K562 (cell line): Measurements from ENCODE around the gene COQ8B. TPM values are rescaled to one million over a fixed set of nuclear protein-coding genes. Genes with fewer than 3 reads are reported as not detected.
A peak's percentile ranks its signal among the peaks of the same experiment; 100 is the strongest.

ENCODE experiments used
- CHD4 ChIP-seq: fragments of 200-600 bp; sonication (generic); IDR thresholded peaks from 3 replicates; pipeline ENCODE4 v1.6.1; 2012; ENCODE audit warnings: low read depth, mild to moderate bottlenecking, mixed read lengths, low read length, inconsistent platforms; ENCODE audit not compliant: insufficient read depth, insufficient replicate concordance, poor library complexity, severe bottlenecking
- CTBP1 ChIP-seq: fragments of 450-650 bp; IDR thresholded peaks from 2 replicates; pipeline ENCODE4 v1.6.1; 2016; ENCODE audit warnings: borderline replicate concordance
- ELF4 ChIP-seq: fragments of 450-650 bp; formaldehyde crosslinking; IDR thresholded peaks from 2 replicates; pipeline ENCODE4 v1.4.0; 2022; ENCODE audit warnings: missing genetic modification characterization
- EP400 ChIP-seq: fragments of 450-650 bp; IDR thresholded peaks from 2 replicates; pipeline ENCODE4 v1.6.1; 2017; ENCODE audit warnings: antibody characterized with exemption, mild to moderate bottlenecking, moderate library complexity
- GTF2A2 ChIP-seq: IDR thresholded peaks from 2 replicates; pipeline ENCODE4 v1.6.1; 2016; ENCODE audit warnings: mild to moderate bottlenecking, missing genetic modification characterization, missing compliant biosample characterization
- ILK ChIP-seq: fragments of 450-650 bp; IDR thresholded peaks from 2 replicates; pipeline ENCODE4 v1.6.1; 2016; ENCODE audit warnings: missing genetic modification characterization, low read depth, mild to moderate bottlenecking, missing compliant biosample characterization, moderate library complexity, borderline replicate concordance
- MAX ChIP-seq: sonication (generic); formaldehyde crosslinking; IDR thresholded peaks from 2 replicates; pipeline ENCODE4 v1.9.0; 2022; ENCODE audit warnings: mild to moderate bottlenecking, missing genetic modification reagents
- MCM3 ChIP-seq: fragments of 450-650 bp; IDR thresholded peaks from 2 replicates; pipeline ENCODE4 v1.6.1; 2016
- PKNOX1 ChIP-seq: fragments of 450-650 bp; IDR thresholded peaks from 2 replicates; pipeline ENCODE4 v1.6.1; 2016
- PML ChIP-seq: IDR thresholded peaks from 2 replicates; pipeline ENCODE4 v1.6.1; 2012; ENCODE audit warnings: low read length, inconsistent platforms
- PRMT5 ChIP-seq: sonication (generic); formaldehyde crosslinking; IDR thresholded peaks from 2 replicates; pipeline ENCODE4 v1.5.0; 2020; ENCODE audit warnings: missing genetic modification reagents
- RAD51 ChIP-seq: fragments of 450-650 bp; IDR thresholded peaks from 2 replicates; pipeline ENCODE4 v1.7.1; 2016; ENCODE audit warnings: low read depth, mild to moderate bottlenecking, borderline replicate concordance
- RFX7 ChIP-seq: fragments of 250-450 bp; sonication (Bioruptor Pico); IDR thresholded peaks from 2 replicates; pipeline ENCODE4 v1.5.1; 2021; ENCODE audit warnings: mild to moderate bottlenecking
- SP1 ChIP-seq: sonication (generic); formaldehyde crosslinking; IDR thresholded peaks from 2 replicates; pipeline ENCODE4 v1.8.1; 2022; ENCODE audit warnings: mild to moderate bottlenecking, missing genetic modification reagents
- SPI1 ChIP-seq: IDR thresholded peaks from 2 replicates; pipeline ENCODE4 v1.6.1; 2011; ENCODE audit warnings: low read depth, low read length, control low read depth, borderline replicate concordance
- WHSC1 ChIP-seq: IDR thresholded peaks from one replicate; pipeline ENCODE4 v1.6.1; 2012; ENCODE audit warnings: low read length, control low read depth, inconsistent platforms
- ZC3H4 ChIP-seq: sonication (generic); formaldehyde crosslinking; IDR thresholded peaks from 2 replicates; pipeline ENCODE4 v1.9.0; 2021; ENCODE audit warnings: missing genetic modification reagents, borderline replicate concordance
- ZFP36 ChIP-seq: fragments of 150-350 bp; IDR thresholded peaks from 2 replicates; pipeline ENCODE4 v1.6.1; 2018; ENCODE audit warnings: low read length, low read depth; ENCODE audit not compliant: partially characterized antibody
- ZFX ChIP-seq: sonication (generic); formaldehyde crosslinking; IDR thresholded peaks from 2 replicates; pipeline ENCODE4 v1.8.0; 2022; ENCODE audit warnings: mild to moderate bottlenecking, missing genetic modification reagents, moderate library complexity
- ZNF175 ChIP-seq: fragments of 200-800 bp; sonication (Bioruptor generic); IDR thresholded peaks from 2 replicates; pipeline ENCODE4 v1.6.1; 2016; ENCODE audit warnings: low read depth, mild to moderate bottlenecking, missing genetic modification characterization, missing compliant biosample characterization
- ZNF354B ChIP-seq: fragments of 250-450 bp; sonication (Bioruptor Pico); IDR thresholded peaks from 2 replicates; pipeline ENCODE4 v1.4.0; 2020
- ZNF41 ChIP-seq: fragments of 250-450 bp; sonication (Bioruptor Pico); conservative IDR thresholded peaks from 2 replicates; pipeline ENCODE4 v1.4.0; 2020; ENCODE audit warnings: mild to moderate bottlenecking
- ZNF444 ChIP-seq: fragments of 250-450 bp; sonication (Bioruptor Pico); IDR thresholded peaks from 2 replicates; pipeline ENCODE4 v1.4.0; 2020; ENCODE audit warnings: mild to moderate bottlenecking, moderate library complexity
- ZNF511 ChIP-seq: sonication (generic); formaldehyde crosslinking; IDR thresholded peaks from 2 replicates; pipeline ENCODE4 v1.8.0; 2022; ENCODE audit warnings: mild to moderate bottlenecking, missing genetic modification reagents
- polyA plus RNA-seq, 8 experiments: library from polyadenylated mRNA; depleted of rRNA in 4 of 8; stranded (reverse) in 5 of 8; unstranded in 3 of 8; fragments of >200 nt; fragmentation: Nextera tagmentation in 2 of 8; fragmentation: Illumina TruSeq in 1 of 8; extraction: Ambion mirVana in 2 of 8; extraction: Trizol in 1 of 8; gene quantifications; 2 replicates each; pipeline versions ENCODE4 v1.2.1 to v1.2.3, GENCODE V29; 2011 to 2014; ENCODE audit warnings: inconsistent platforms in 1 of 8, missing spikeins in 1 of 8
- total RNA-seq, 7 experiments: library from RNA; depleted of rRNA in 6 of 7; stranded (reverse); fragments of >200 nt in 6 of 7; fragmentation: Illumina TruSeq in 2 of 7; extraction: Trizol in 2 of 7; gene quantifications; 2 replicates each; pipeline versions ENCODE4 v1.2.1 to v1.2.3, GENCODE V29; 2011 to 2021; ENCODE audit warnings: low replicate concordance in 1 of 7
- TF ChIP-seq, protein P1 (sequence below): fragments of 450-650 bp; IDR thresholded peaks from 2 replicates; pipeline ENCODE4 v1.6.1; 2018; ENCODE audit warnings: mild to moderate bottlenecking, low read depth; ENCODE audit not compliant: partially characterized antibody
- TF ChIP-seq, protein P2 (sequence below): fragments of 450-650 bp; conservative IDR thresholded peaks from 2 replicates; pipeline ENCODE4 v1.6.1; 2016; ENCODE audit warnings: missing genetic modification characterization, low read depth, mild to moderate bottlenecking, control low read depth, missing compliant biosample characterization

The COQ8B gene
- total and polyA plus RNA-seq, 9 of the 15 experiments (the other 6 are each of a cell fraction or from before 2014, with no cell fraction given) = 0.41 to 32.3 (median 12.9) TPM

GRCh38 chr19:40750874-40751537 lies 34.3 kb upstream of the COQ8B start, which contains the start of gene SNRPA (continued):
- TF ChIP-seq GTF2A2 (no peak), PKNOX1 (no peak), ZC3H4 (CRISPR knock-in tag) (no peak), ZNF41 (CRISPR knock-in tag) (no peak), MAX (CRISPR knock-in tag) (peak; percentile 85), ZNF511 (CRISPR knock-in tag) (no peak; the same call in 1 of the 2 replicates), ZFX (CRISPR knock-in tag) (no peak; the same call in 1 of the 2 replicates), CHD4 (no peak), ZNF354B (no peak), PRMT5 (CRISPR knock-in tag) (no peak), MCM3 (no peak), ZNF175 (CRISPR knock-in tag) (no peak), ELF4 (CRISPR knock-in tag) (no peak), WHSC1 (no peak), ZFP36 (no peak), RFX7 (CRISPR knock-in tag) (no peak), CTBP1 (no peak), ZNF444 (CRISPR knock-in tag) (no peak), SPI1 (peak; percentile 39; the same call in 1 of the 2 replicates), SP1 (CRISPR knock-in tag) (peak; percentile 5), PML (peak; percentile 28; the same call in 1 of the 2 replicates), RAD51 (no peak), ILK (tag) (no peak), EP400 (peak; percentile 71)
- TF ChIP-seq, protein P1, sequence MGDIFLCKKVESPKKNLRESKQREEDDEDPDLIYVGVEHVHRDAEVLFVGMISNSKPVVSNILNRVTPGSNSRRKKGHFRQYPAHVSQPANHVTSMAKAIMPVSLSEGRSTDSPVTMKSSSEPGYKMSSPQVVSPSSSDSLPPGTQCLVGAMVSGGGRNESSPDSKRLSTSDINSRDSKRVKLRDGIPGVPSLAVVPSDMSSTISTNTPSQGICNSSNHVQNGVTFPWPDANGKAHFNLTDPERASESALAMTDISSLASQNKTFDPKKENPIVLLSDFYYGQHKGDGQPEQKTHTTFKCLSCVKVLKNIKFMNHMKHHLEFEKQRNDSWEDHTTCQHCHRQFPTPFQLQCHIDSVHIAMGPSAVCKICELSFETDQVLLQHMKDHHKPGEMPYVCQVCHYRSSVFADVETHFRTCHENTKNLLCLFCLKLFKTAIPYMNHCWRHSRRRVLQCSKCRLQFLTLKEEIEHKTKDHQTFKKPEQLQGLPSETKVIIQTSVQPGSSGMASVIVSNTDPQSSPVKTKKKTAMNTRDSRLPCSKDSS = no peak
- TF ChIP-seq, protein P2, sequence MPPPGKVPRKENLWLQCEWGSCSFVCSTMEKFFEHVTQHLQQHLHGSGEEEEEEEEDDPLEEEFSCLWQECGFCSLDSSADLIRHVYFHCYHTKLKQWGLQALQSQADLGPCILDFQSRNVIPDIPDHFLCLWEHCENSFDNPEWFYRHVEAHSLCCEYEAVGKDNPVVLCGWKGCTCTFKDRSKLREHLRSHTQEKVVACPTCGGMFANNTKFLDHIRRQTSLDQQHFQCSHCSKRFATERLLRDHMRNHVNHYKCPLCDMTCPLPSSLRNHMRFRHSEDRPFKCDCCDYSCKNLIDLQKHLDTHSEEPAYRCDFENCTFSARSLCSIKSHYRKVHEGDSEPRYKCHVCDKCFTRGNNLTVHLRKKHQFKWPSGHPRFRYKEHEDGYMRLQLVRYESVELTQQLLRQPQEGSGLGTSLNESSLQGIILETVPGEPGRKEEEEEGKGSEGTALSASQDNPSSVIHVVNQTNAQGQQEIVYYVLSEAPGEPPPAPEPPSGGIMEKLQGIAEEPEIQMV (tag) = no peak
